GM21737 (cell line): ENCODE data around the gene TRPM2.
"Not testable (repeated sequence)": the region's sequence is repeated elsewhere in the genome, so short reads cannot be mapped to it uniquely, and the experiment has no call there.

Experiments
- ATAC-seq: cut with Tn5 transposase; IDR thresholded peaks from one replicate; pipeline ENCODE4 v1.9.1; 2021; ENCODE audit warnings: mild to moderate bottlenecking, moderate library complexity; ENCODE audit not compliant: unreplicated experiment

Gene TRPM2

DNA sequence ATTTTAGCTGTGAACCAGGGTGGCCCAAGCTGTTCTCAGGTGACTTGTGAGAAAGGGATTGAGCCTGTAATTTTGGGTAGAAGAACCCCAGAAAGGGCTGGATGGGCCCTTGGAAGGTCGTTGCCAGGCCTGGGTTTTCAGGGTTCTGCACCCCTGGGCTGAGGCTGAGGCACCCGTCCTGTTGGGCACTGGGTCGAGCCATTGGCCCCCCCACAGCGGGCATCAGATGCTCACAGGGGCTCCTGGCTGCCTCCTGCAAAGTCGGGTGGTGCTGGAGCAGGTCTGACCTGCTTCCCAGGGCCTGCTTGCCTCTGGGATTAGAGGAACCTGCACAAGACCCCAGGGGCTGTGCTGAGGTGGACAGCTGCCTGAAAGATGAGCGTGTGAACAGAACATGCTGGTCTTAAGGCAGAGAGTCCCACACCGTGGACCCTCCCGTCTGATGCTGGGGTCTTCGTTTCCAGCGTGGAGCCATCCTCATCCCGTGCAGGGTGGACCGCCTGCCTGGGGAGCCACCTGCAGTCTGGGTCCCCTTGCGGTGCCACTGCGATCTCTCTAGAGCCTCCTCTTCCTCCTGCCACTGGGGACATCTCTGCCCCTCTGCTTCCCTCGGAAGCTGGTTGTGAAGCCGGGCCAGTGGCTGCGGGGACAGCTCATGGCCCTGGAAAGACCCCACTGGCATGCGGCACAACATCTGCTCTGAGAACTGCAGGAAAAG is 1.7 kb upstream of the TRPM2 start:
- ATAC-seq, result no peak

GRCh38 chr21:44352253-44352860 is 1.1 kb upstream of the TRPM2 start:
- no peak for ATAC-seq

DNA sequence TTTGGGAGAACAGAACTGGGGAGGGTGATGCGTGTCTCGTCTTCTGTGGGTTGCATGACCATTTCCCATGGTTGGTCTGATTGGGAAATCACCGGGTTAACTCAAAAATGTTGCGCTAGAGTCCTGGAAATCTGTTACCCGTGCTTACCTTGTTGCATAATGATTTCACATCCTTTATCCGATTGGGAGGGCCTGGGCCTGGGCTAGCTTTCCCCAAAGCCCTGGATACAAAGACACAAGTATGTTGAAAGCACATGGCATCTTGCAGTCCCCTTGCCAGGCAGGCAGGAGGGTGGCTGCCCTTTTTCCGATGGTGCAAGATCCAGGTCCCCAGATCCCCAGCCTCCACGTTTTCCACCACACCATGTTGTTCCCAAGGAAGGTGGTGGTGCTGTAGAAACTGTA is 582 bp downstream of the TRPM2 start:
- no peak for ATAC-seq

DNA sequence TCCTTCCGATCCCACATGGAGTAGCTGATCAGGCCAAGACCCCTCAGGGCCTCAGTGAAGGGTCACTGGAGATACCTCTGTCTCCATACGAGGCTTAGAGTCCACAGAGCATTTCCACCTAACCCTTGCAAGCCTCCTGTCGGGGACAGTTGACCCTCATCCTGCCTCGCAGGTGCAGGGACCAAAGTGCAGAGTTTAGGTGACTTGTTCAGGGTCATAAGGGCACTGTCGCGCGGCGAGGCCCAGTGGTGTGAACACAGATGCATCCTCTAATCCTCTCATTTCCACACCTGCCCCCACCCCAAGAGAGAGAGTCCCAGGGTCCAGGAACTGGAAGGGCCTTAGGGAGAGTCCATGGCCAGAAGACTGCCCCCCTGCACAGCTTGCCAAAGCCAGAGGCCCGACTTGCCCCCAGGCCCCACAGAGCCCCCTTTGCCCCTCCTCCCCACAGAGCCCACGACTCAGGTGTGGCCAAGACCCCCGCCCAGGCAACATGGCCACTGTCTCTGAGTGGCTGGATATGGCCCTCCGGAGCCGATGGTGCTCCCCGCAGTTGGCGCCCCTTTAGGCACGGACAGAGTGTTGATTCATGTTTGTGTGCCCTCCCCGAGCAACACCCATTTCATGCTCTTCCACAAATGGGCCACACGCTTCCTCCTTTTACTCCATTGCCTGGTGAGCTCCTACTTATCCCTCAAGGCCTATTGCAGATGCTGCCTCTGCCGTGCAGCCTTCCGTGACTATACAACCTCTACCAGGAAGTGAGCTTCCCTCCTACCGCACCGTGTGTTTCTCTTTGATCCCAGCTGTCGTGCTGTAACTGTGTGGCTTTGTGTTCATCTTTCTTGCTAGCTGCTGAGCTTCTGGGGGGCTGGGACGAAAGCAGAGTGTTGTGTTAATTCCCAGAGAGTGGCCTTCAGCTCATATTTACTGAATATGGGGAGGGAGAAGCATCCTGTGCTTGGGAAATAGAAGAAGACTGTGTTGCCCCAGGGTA is 1.7 kb downstream of the TRPM2 start:
- no peak for ATAC-seq

GRCh38 chr21:44356160-44356559 is 2.7 kb downstream of the TRPM2 start:
- no peak for ATAC-seq

- no peak for ATAC-seq
Measured at GRCh38 chr21:44356636-44357035, 3.2 kb downstream of the TRPM2 start.

GRCh38 chr21:44357064-44357837 is 3.8 kb downstream of the TRPM2 start:
- ATAC-seq, result no peak

- no peak for ATAC-seq
Measured at GRCh38 chr21:44359396-44359795, 6.0 kb downstream of the TRPM2 start.

- ATAC-seq, result no peak
Measured at GRCh38 chr21:44360159-44360558, 6.7 kb downstream of the TRPM2 start.

DNA sequence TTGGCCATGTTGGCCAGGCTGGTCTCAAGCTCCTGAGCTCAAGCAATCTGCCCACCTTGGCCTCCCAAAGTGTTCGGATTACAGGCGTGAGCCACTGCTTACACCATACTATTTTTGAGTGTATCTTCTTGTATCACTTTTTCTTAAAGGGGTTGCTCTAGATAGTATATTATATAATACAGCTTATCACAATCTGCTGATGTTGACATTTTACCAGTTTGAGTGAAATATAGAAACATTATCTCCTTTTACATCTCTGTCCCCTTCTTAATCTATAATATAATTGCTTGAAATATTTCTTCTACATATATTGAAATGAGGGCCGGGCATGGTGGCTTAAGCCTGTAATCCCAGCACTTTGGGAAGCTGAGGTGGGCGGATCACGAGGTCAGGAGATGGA is 8.5 kb downstream of the TRPM2 start:
- not testable (repeated sequence) for ATAC-seq

DNA sequence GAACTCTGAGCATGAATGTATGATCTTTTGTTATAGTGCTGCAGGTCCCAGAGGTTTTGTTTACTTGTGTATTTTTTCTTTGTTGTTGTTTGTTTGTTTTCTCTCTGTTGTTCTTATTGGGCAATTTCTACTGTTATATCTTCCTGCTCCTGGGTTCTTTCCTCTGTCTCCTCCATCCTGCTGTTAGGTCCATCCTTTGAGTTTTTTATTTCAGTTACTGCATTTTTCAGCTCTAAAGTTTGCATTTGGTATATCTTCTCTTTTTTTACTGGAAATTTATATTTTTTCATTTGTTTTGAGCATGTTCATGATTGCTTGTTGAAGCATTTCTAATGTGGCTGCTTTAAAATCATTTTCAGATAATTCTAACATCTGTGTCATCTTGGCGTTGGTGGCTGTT is 9.9 kb downstream of the TRPM2 start:
- ATAC-seq, result no peak

DNA sequence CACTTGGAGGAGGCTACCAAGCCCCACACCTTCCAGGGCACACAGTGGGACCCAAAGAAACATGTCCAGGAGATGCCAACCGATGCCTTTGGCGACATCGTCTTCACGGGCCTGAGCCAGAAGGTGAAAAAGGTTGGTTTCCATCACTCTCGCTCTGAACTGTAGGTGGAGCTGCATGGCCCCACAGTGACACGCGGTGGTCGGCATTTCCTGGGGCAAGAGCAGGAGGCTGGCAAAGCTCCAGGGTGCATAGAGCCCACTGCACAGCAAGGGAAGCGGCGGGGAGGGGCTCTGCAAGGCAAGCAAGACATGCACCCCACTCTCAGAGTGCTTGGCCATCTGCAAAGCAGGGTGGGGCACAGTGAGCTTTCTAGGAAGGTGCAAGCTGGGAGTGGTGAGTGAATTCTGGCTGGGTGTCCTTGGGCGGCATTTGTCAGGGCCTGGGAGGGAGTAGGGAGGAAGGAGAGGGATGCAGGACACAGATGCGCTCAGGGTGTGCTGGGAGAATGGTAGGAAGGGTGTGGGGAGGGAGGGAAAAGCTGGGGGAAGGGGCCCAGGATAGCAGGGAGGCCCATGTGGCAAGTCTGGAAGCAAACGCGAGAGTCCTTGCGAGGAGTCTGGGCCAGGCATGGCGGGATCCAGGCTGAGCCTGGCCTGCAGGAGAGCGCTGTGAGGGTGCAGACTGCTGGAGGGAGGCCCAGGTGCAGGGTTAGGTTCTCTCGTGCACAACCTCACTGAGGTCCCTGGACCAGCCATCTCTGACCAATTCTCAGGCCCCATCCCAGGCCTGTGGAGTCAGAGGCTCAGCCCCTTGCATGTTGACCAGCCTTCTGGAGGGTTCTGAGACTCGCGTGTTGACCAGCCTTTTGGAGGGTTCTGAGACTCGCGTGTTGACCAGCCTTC is 11.0 kb downstream of the TRPM2 start:
- ATAC-seq, result no peak

- ATAC-seq, result no peak
Measured at GRCh38 chr21:44365251-44365966, 12.0 kb downstream of the TRPM2 start.

DNA sequence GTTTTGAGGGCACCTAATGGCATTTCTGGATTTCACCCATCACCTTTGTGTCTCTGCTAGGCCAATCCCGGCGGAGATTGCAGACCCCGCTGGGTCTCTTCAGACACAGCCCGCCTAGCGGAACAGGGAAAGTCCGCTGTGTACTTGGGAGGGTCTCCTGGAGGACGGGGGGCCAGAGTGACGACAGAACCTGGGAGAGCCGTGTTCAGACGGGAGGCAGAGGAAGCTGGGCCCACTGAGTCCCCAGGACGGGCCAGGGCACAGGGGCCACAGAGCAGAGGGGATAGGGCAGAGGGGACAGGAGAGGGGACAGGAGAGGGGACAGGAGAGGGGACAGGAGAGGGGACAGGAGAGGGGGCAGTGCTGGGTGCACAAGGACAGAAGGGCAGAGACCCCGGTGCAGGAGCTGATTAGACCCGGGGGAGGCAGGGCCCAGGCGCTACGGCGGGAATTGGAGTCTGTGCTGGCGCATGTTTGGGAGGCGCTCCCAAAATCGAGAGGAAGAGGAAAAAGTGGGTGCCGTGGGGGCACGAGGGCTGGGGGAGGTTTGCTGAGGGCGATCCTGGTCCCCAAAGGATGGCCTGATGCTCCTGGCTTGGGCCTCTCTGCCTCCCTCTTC is 12.7 kb downstream of the TRPM2 start:
- ATAC-seq, result no peak

DNA sequence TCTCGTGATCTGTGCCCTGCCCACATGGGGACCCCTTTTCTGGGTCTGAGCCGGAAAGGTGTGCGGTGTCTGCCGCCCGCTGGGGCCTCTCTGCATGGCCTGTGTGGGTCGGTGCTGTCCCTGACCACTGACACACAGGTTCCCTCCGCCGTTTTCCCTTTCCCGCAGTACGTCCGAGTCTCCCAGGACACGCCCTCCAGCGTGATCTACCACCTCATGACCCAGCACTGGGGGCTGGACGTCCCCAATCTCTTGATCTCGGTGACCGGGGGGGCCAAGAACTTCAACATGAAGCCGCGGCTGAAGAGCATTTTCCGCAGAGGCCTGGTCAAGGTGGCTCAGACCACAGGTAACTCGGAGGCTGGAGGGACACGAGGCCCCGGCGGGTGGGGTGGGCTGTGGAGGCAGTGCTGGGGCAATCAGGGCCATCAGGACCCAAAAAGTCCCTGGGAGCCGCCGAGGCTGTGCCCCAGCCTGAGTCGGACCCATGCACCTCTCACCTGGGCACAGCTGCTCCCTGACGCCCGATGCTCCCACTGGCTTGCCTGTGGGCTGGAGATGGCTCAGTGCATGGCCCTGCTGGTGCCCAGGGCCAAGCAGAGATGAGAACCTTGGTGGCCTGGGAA is 13.3 kb downstream of the TRPM2 start:
- ATAC-seq, result no peak

DNA sequence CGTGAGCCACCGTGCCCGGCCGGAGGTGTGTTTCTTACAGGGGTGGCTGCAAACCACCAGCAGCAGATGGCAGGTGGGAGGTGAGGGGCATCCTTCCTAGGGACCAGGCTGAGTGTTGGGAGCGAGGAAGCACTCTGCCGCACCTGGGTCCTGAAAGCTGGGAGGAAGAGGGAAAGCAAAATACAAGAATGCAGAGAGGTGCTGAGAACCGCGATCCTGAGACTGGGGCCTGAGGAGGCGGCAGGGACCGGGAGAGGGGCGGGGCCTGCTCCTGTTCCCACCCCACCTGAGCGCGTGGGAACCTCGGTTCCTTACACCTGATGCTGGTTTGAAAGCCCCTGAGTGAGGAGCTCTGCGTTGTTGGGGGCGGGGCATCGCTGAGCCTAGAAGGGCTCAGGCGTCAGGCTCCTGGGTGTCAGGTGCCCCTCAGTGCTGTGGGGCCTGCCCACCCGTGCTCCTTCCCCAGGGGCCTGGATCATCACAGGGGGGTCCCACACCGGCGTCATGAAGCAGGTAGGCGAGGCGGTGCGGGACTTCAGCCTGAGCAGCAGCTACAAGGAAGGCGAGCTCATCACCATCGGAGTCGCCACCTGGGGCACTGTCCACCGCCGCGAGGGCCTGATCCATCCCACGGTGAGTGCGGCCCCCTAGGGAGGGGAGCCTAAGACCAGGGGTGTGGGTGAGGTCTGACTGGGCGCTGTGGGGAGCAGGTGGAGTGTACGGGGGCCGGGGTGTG is 15.5 kb downstream of the TRPM2 start:
- no peak for ATAC-seq

GRCh38 chr21:44370027-44370735 is 16.8 kb downstream of the TRPM2 start:
- no peak for ATAC-seq
